Transverse colon (tissue), 3 donors: Measurements from ENCODE around the gene CRYBG2.
"Not testable (repeated sequence)": the region's sequence is repeated elsewhere in the genome, so short reads cannot be mapped to it uniquely, and the experiment has no call there.

Source experiments
- CTCF ChIP-seq, 5 experiments: fragments of 200-600 bp in 3 of 5; fragments of 450-650 bp in 2 of 5; sonication (generic) in 3 of 5; IDR thresholded peaks; 1 replicate in 2 of 5; 2 replicates in 3 of 5; pipeline ENCODE4 v1.5.1; 2016 to 2017; ENCODE audit warnings: antibody characterized with exemption in 5 of 5, inconsistent platforms in 3 of 5, mild to moderate bottlenecking in 2 of 5, moderate library complexity in 1 of 5
- EP300 ChIP-seq: sonication (generic); formaldehyde crosslinking; IDR thresholded peaks from one replicate; pipeline ENCODE4 v1.6.1; 2017; ENCODE audit warnings: antibody characterized with exemption, low read depth
- POLR2A ChIP-seq: fragments of 450-650 bp; IDR thresholded peaks from one replicate; pipeline ENCODE4 v1.6.1; 2016; ENCODE audit warnings: antibody characterized with exemption, mild to moderate bottlenecking, moderate library complexity

GRCh38 chr1:26292735-26293134 lies 61.2 kb downstream of the CRYBG2 start:
- TF ChIP-seq POLR2A; CTCF (IDR thresholded peaks at IDR 0.05); EP300: not testable (repeated sequence)
